Endodermal cell (in vitro differentiated cells): ENCODE data around the gene BANF1. TPM values are rescaled to one million over a fixed set of nuclear protein-coding genes. Genes with fewer than 3 reads are reported as not detected.

ENCODE experiments used
- DNase-seq: peaks from one replicate; pipeline ENCODE4 v3.0.0-alpha.2; 2017
- H3K27ac ChIP-seq: 2 replicates; pipeline ENCODE4 v1.5.1; 2013; ENCODE audit warnings: mild to moderate bottlenecking, low read depth, low read length, moderate library complexity
- H3K27me3 ChIP-seq: 2 replicates; pipeline ENCODE4 v1.6.1; 2013; ENCODE audit warnings: mild to moderate bottlenecking, low read length, moderate library complexity; ENCODE audit not compliant: insufficient read depth, control insufficient read depth, poor library complexity, severe bottlenecking
- H3K36me3 ChIP-seq: 2 replicates; pipeline ENCODE4 v1.7.0; 2013; ENCODE audit warnings: mild to moderate bottlenecking, low read length, moderate library complexity; ENCODE audit not compliant: control insufficient read depth, insufficient read depth
- H3K4me1 ChIP-seq: one replicate; pipeline ENCODE4 v1.7.0; 2013; ENCODE audit warnings: low read length; ENCODE audit not compliant: control insufficient read depth, insufficient read depth
- H3K4me3 ChIP-seq: 2 replicates; pipeline ENCODE4 v1.5.1; 2013; ENCODE audit warnings: mild to moderate bottlenecking, low read length, moderate library complexity
- H3K9ac ChIP-seq: 2 replicates; pipeline ENCODE4 v1.6.1; 2013; ENCODE audit warnings: mild to moderate bottlenecking, low read length, moderate library complexity; ENCODE audit not compliant: poor library complexity, severe bottlenecking; ENCODE audit errors: extremely low read depth
- H3K9me3 ChIP-seq: 2 replicates; pipeline ENCODE4 v1.6.1; 2013; ENCODE audit warnings: mild to moderate bottlenecking, low read length, moderate library complexity; ENCODE audit not compliant: control insufficient read depth
- H3K27ac Mint-ChIP-seq: 2 replicates; pipeline ENCODE4 v1.8.0; 2020; ENCODE audit warnings: mixed read lengths
- H3K27me3 Mint-ChIP-seq: 2 replicates; pipeline ENCODE4 v1.8.0; 2021; ENCODE audit warnings: mild to moderate bottlenecking, mixed read lengths; ENCODE audit not compliant: insufficient read depth
- H3K36me3 Mint-ChIP-seq: 2 replicates; pipeline ENCODE4 v1.8.0; 2020; ENCODE audit warnings: low read depth, mixed read lengths
- H3K4me1 Mint-ChIP-seq: 2 replicates; pipeline ENCODE4 v1.8.0; 2020; ENCODE audit warnings: mixed read lengths
- H3K4me3 Mint-ChIP-seq: 2 replicates; pipeline ENCODE4 v1.8.0; 2020; ENCODE audit warnings: mild to moderate bottlenecking, moderate library complexity, mixed read lengths
- H3K9me3 Mint-ChIP-seq: 2 replicates; pipeline ENCODE4 v1.8.0; 2020; ENCODE audit warnings: mild to moderate bottlenecking, mixed read lengths
- WGBS, 2 experiments: methylation state at CpG; one replicate each; pipeline versions ENCODE4 v1.1.5 to v1.1.7; 2013; ENCODE audit warnings: missing lambda C conversion rate in 2 of 2, mixed read lengths in 1 of 2; ENCODE audit not compliant: insufficient coverage in 1 of 2, insufficient read length in 1 of 2; 5-methylcytosine and 5-hydroxymethylcytosine counted together
- total RNA-seq, 2 donors: library from RNA; stranded (reverse); fragmentation: NEBNext Ultra II Directional in 1 of 2; extraction: Animal tissue kit (Norgen Biotek cat#: 25700) in 1 of 2; gene quantifications; 2 replicates in 1 of 2; 3 replicates in 1 of 2; pipeline ENCODE4 v1.2.1, GENCODE V29; 2021
- TF ChIP-seq, protein P1 (sequence below): fragments of 200-600 bp; sonication (generic); conservative IDR thresholded peaks from 2 replicates; pipeline ENCODE4 v1.5.0; 2021; ENCODE audit warnings: antibody characterized with exemption, mild to moderate bottlenecking

Gene BANF1
- total RNA-seq, 2 donors from 2014 or later: 348 to 409 TPM

GRCh38 chr11:66042996-66043906, 40.9 kb downstream of the BANF1 start:
- no peaks in the 10 kb centered on the region for H3K9me3 Mint-ChIP-seq

GRCh38 chr11:66044757-66045156, 42.5 kb downstream of the BANF1 start:
- H3K27me3 ChIP-seq: no peaks in the 10 kb centered on the region
- no peak overlapping the region for H3K9ac ChIP-seq
- WGBS, 2 experiments: 82 to 87% methylated on average over 6 of the region's 6 CpGs
- no peak overlapping the region for H3K4me3 ChIP-seq
- TF ChIP-seq, protein P1, sequence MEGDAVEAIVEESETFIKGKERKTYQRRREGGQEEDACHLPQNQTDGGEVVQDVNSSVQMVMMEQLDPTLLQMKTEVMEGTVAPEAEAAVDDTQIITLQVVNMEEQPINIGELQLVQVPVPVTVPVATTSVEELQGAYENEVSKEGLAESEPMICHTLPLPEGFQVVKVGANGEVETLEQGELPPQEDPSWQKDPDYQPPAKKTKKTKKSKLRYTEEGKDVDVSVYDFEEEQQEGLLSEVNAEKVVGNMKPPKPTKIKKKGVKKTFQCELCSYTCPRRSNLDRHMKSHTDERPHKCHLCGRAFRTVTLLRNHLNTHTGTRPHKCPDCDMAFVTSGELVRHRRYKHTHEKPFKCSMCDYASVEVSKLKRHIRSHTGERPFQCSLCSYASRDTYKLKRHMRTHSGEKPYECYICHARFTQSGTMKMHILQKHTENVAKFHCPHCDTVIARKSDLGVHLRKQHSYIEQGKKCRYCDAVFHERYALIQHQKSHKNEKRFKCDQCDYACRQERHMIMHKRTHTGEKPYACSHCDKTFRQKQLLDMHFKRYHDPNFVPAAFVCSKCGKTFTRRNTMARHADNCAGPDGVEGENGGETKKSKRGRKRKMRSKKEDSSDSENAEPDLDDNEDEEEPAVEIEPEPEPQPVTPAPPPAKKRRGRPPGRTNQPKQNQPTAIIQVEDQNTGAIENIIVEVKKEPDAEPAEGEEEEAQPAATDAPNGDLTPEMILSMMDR: no peak
- H3K4me1 Mint-ChIP-seq: peaks cover 15% of the 10 kb centered on the region
- peaks cover 17% of the 10 kb centered on the region for H3K36me3 Mint-ChIP-seq
- no peaks in the 10 kb centered on the region for H3K36me3 ChIP-seq
- H3K27ac ChIP-seq: no peak overlapping the region
- no peaks in the 10 kb centered on the region for H3K9me3 ChIP-seq
- peaks cover 4% of the 10 kb centered on the region for H3K4me1 ChIP-seq
- H3K4me3 Mint-ChIP-seq: no peak overlapping the region
- H3K27ac Mint-ChIP-seq: no peak overlapping the region
- H3K9me3 Mint-ChIP-seq: no peaks in the 10 kb centered on the region
- H3K27me3 Mint-ChIP-seq: peaks cover 4% of the 10 kb centered on the region
- no peak for DNase-seq

More at GRCh38 chr11:66042996-66043906, 40.9 kb downstream of the BANF1 start:
- TF ChIP-seq, protein P1: no peak
- Mint-ChIP-seq H3K27ac (no peak overlapping the region), H3K4me1 (peaks cover 12% of the 10 kb centered on the region), H3K27me3 (peaks cover 2% of the 10 kb centered on the region), H3K36me3 (peaks cover 17% of the 10 kb centered on the region), H3K4me3 (no peak overlapping the region)
- Histone ChIP-seq H3K9me3 (no peaks in the 10 kb centered on the region), H3K4me1 (peaks cover 4% of the 10 kb centered on the region), H3K36me3 (no peaks in the 10 kb centered on the region), H3K27me3 (no peaks in the 10 kb centered on the region), H3K9ac (no peak overlapping the region), H3K27ac (no peak overlapping the region), H3K4me3 (no peak overlapping the region)
- WGBS, 2 experiments: 96 to 98% methylated on average over 64 to 88 of the region's 88 CpGs
- no peak for DNase-seq

GRCh38 chr11:66045177-66045639, 42.9 kb downstream of the BANF1 start:
- no peak overlapping the region for H3K4me3 Mint-ChIP-seq
- H3K4me1 ChIP-seq: peaks cover 4% of the 10 kb centered on the region
- H3K27me3 Mint-ChIP-seq: peaks cover 4% of the 10 kb centered on the region
- TF ChIP-seq, protein P1: peak; percentile 99
- H3K9me3 ChIP-seq: no peaks in the 10 kb centered on the region
- H3K27ac Mint-ChIP-seq: no peak overlapping the region
- H3K9ac ChIP-seq: no peak overlapping the region
- H3K4me3 ChIP-seq: no peak overlapping the region
- no peaks in the 10 kb centered on the region for H3K9me3 Mint-ChIP-seq
- DNase-seq: peak; percentile 96
- WGBS, 2 experiments: 32 to 35% methylated on average over 3 to 11 of the region's 11 CpGs
- no peak overlapping the region for H3K27ac ChIP-seq
- peaks cover 17% of the 10 kb centered on the region for H3K36me3 Mint-ChIP-seq
- no peaks in the 10 kb centered on the region for H3K36me3 ChIP-seq
- no peaks in the 10 kb centered on the region for H3K27me3 ChIP-seq
- H3K4me1 Mint-ChIP-seq: peaks cover 15% of the 10 kb centered on the region
